GM13977 (cell line): ENCODE results near the gene LCN15.

Experiments
- DNase-seq: peaks from one replicate; pipeline ENCODE4 v3.0.0; 2012; ENCODE audit warnings: low spot score
- CTCF ChIP-seq: IDR thresholded peaks from 2 replicates; pipeline ENCODE4 v1.5.1; 2012; ENCODE audit warnings: mild to moderate bottlenecking, control low read depth; ENCODE audit not compliant: insufficient read depth; ENCODE audit errors: extremely low read depth, missing control alignments
- in situ Hi-C: fragments of 300-500 bp; cut with MboI; formaldehyde crosslinking; loops from one replicate; pipeline ENCODE4 v1.12.0; 2022; ENCODE audit warnings: low sequenced_read_pairs, low pct_unique_long_range_greater_than_20kb, mixed read lengths, inconsistent platforms; ENCODE audit not compliant: unreplicated experiment

Gene LCN15

GRCh38 chr9:136720898-136721338 is 43.4 kb downstream of the LCN15 start:
- in situ Hi-C loops, result no loop called here
- no peak for DNase-seq
- TF ChIP-seq CTCF, result no peak

- no peak for TF ChIP-seq CTCF
- no peak for DNase-seq
- in situ Hi-C loops, result no loop called here
Observed at GRCh38 chr9:136720251-136720897, 43.9 kb downstream of the LCN15 start.

- DNase-seq, result no peak
- peak; percentile 0 for TF ChIP-seq CTCF
- in situ Hi-C loops, result no loop called here
Observed at GRCh38 chr9:136719195-136719880, 45.0 kb downstream of the LCN15 start.

GRCh38 chr9:136718345-136719194 is 45.7 kb downstream of the LCN15 start:
- TF ChIP-seq CTCF, result no peak
- in situ Hi-C loops, result no loop called here
- no peak for DNase-seq

GRCh38 chr9:136717399-136717798 is 46.9 kb downstream of the LCN15 start:
- DNase-seq, result no peak
- in situ Hi-C loops, result no loop called here
- TF ChIP-seq CTCF, result no peak

- DNase-seq, result no peak
- no peak for TF ChIP-seq CTCF
- in situ Hi-C loops, result no loop called here
Observed at GRCh38 chr9:136714893-136715274, 49.4 kb downstream of the LCN15 start.
